SK-N-SH treated with all-trans-retinoic acid at 6 μM for 48 hours (cell line): ENCODE results near the gene TRAPPC2L.

Experiments used
- ATAC-seq: fragments of 200-7000 bp; cut with Tn5 transposase; 3 replicates; pipeline ENCODE4 v1.9.1; 2020; ENCODE audit warnings: mild to moderate bottlenecking, moderate library complexity
- ARNTL ChIP-seq: fragments of 450-650 bp; formaldehyde crosslinking; IDR thresholded peaks from 2 replicates; pipeline ENCODE4 v1.5.0; 2020; ENCODE audit warnings: low read depth, mild to moderate bottlenecking, moderate library complexity, borderline replicate concordance
- BACH2 ChIP-seq: fragments of 250-450 bp; sonication (Bioruptor Pico); IDR thresholded peaks from 2 replicates; pipeline ENCODE4 v1.9.0; 2021; ENCODE audit warnings: mild to moderate bottlenecking, borderline replicate concordance
- CSDC2 ChIP-seq: fragments of 250-450 bp; sonication (Bioruptor Pico); IDR thresholded peaks from 2 replicates; pipeline ENCODE4 v1.5.0; 2020; ENCODE audit warnings: mild to moderate bottlenecking, moderate library complexity
- GLIS3 ChIP-seq: fragments of 250-450 bp; sonication (Bioruptor Pico); IDR thresholded peaks from 2 replicates; pipeline ENCODE4 v1.5.0; 2020; ENCODE audit warnings: mild to moderate bottlenecking, moderate library complexity
- ISL1 ChIP-seq: fragments of 250-450 bp; sonication (Bioruptor Pico); IDR thresholded peaks from 2 replicates; pipeline ENCODE4 v2.1.2; 2022; ENCODE audit warnings: mild to moderate bottlenecking, moderate library complexity
- OSR1 ChIP-seq: fragments of 250-450 bp; sonication (Bioruptor Pico); IDR thresholded peaks from 2 replicates; pipeline ENCODE4 v1.8.0; 2022; ENCODE audit warnings: moderate library complexity, mild to moderate bottlenecking, inconsistent platforms
- PPARA ChIP-seq: fragments of 250-450 bp; sonication (Bioruptor Pico); IDR thresholded peaks from 2 replicates; pipeline ENCODE4 v1.5.0; 2020; ENCODE audit warnings: mild to moderate bottlenecking, borderline replicate concordance
- RARB ChIP-seq: fragments of 250-450 bp; sonication (Bioruptor Pico); IDR thresholded peaks from 2 replicates; pipeline ENCODE4 v1.8.0; 2021; ENCODE audit warnings: mild to moderate bottlenecking, moderate library complexity
- SNAI2 ChIP-seq: fragments of 250-450 bp; sonication (Bioruptor Pico); IDR thresholded peaks from 2 replicates; pipeline ENCODE4 v1.5.0; 2020; ENCODE audit warnings: mild to moderate bottlenecking, moderate library complexity
- TCF4 ChIP-seq: fragments of 250-450 bp; sonication (Bioruptor Pico); IDR thresholded peaks from 2 replicates; pipeline ENCODE4 v1.8.0; 2021; ENCODE audit warnings: mild to moderate bottlenecking, moderate library complexity, borderline replicate concordance
- TOX ChIP-seq: fragments of 250-450 bp; sonication (Bioruptor Pico); IDR thresholded peaks from 2 replicates; pipeline ENCODE4 v1.8.0; 2021; ENCODE audit warnings: mild to moderate bottlenecking, moderate library complexity, borderline replicate concordance
- ZC3H10 ChIP-seq: fragments of 250-450 bp; sonication (Bioruptor Pico); IDR thresholded peaks from 2 replicates; pipeline ENCODE4 v1.5.1; 2021; ENCODE audit warnings: mild to moderate bottlenecking, moderate library complexity
- ZFP3 ChIP-seq: fragments of 250-450 bp; sonication (Bioruptor Pico); IDR thresholded peaks from 2 replicates; pipeline ENCODE4 v1.5.0; 2020; ENCODE audit warnings: mild to moderate bottlenecking, moderate library complexity
- ZFP30 ChIP-seq: fragments of 450-650 bp; formaldehyde crosslinking; IDR thresholded peaks from 2 replicates; pipeline ENCODE4 v1.5.0; 2022; ENCODE audit warnings: mild to moderate bottlenecking, moderate library complexity
- ZNF565 ChIP-seq: fragments of 450-650 bp; formaldehyde crosslinking; conservative IDR thresholded peaks from 2 replicates; pipeline ENCODE4 v1.5.0; 2020; ENCODE audit warnings: low read depth, mild to moderate bottlenecking, moderate library complexity
- ZNF70 ChIP-seq: fragments of 450-650 bp; formaldehyde crosslinking; IDR thresholded peaks from 2 replicates; pipeline ENCODE4 v1.5.0; 2020; ENCODE audit warnings: mild to moderate bottlenecking, moderate library complexity
- ZNF8 ChIP-seq: fragments of 450-650 bp; formaldehyde crosslinking; IDR thresholded peaks from 2 replicates; pipeline ENCODE4 v1.5.0; 2020; ENCODE audit warnings: mild to moderate bottlenecking, moderate library complexity
- TF ChIP-seq, protein P1 (sequence below): fragments of 250-450 bp; sonication (Bioruptor Pico); IDR thresholded peaks from 2 replicates; pipeline ENCODE4 v1.8.0; 2020; ENCODE audit warnings: mild to moderate bottlenecking, moderate library complexity, borderline replicate concordance
- TF ChIP-seq, protein P2 (sequence below): fragments of 250-450 bp; sonication (Bioruptor Pico); IDR thresholded peaks from 2 replicates; pipeline ENCODE4 v1.5.1; 2021; ENCODE audit warnings: mild to moderate bottlenecking, moderate library complexity
- TF ChIP-seq, protein P3 (sequence below): fragments of 250-450 bp; sonication (Bioruptor Pico); IDR thresholded peaks from 2 replicates; pipeline ENCODE4 v1.5.0; 2020; ENCODE audit warnings: mild to moderate bottlenecking, moderate library complexity
- TF ChIP-seq, protein P4 (sequence below): fragments of 250-450 bp; sonication (Bioruptor Pico); IDR thresholded peaks from 2 replicates; pipeline ENCODE4 v1.5.1; 2020; ENCODE audit warnings: low read depth, mild to moderate bottlenecking, moderate library complexity
- TF ChIP-seq, protein P5 (sequence below): fragments of 250-450 bp; sonication (Bioruptor Pico); IDR thresholded peaks from 2 replicates; pipeline ENCODE4 v1.8.0; 2021; ENCODE audit warnings: low read depth, mild to moderate bottlenecking, moderate library complexity, borderline replicate concordance

The TRAPPC2L gene

DNA sequence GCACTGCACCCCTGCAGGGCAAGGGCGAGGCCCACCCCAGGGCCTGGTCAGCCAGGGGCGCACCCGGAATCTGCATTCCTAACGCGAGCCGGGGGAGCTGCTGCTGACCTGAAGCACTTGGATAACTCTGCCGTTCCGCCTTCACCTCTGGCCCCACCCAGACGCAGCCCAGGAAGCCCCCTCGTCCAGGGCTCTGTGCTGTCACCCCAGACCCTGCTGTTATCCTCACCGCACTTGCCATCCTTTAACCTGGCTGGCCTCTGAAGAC, 22.8 kb downstream of the TRAPPC2L start (continued):
- TF ChIP-seq, protein P1, sequence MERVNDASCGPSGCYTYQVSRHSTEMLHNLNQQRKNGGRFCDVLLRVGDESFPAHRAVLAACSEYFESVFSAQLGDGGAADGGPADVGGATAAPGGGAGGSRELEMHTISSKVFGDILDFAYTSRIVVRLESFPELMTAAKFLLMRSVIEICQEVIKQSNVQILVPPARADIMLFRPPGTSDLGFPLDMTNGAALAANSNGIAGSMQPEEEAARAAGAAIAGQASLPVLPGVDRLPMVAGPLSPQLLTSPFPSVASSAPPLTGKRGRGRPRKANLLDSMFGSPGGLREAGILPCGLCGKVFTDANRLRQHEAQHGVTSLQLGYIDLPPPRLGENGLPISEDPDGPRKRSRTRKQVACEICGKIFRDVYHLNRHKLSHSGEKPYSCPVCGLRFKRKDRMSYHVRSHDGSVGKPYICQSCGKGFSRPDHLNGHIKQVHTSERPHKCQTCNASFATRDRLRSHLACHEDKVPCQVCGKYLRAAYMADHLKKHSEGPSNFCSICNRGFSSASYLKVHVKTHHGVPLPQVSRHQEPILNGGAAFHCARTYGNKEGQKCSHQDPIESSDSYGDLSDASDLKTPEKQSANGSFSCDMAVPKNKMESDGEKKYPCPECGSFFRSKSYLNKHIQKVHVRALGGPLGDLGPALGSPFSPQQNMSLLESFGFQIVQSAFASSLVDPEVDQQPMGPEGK (CRISPR knock-in tag), result no peak
- TF ChIP-seq TCF4 (CRISPR knock-in tag) (no peak), PPARA (CRISPR knock-in tag) (no peak), ZC3H10 (CRISPR knock-in tag) (no peak), OSR1 (CRISPR knock-in tag) (no peak), ISL1 (CRISPR knock-in tag) (no peak), TOX (CRISPR knock-in tag) (no peak)
- TF ChIP-seq, protein P2, sequence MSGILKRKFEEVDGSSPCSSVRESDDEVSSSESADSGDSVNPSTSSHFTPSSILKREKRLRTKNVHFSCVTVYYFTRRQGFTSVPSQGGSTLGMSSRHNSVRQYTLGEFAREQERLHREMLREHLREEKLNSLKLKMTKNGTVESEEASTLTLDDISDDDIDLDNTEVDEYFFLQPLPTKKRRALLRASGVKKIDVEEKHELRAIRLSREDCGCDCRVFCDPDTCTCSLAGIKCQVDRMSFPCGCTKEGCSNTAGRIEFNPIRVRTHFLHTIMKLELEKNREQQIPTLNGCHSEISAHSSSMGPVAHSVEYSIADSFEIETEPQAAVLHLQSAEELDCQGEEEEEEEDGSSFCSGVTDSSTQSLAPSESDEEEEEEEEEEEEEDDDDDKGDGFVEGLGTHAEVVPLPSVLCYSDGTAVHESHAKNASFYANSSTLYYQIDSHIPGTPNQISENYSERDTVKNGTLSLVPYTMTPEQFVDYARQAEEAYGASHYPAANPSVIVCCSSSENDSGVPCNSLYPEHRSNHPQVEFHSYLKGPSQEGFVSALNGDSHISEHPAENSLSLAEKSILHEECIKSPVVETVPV (CRISPR knock-in tag), result no peak

DNA sequence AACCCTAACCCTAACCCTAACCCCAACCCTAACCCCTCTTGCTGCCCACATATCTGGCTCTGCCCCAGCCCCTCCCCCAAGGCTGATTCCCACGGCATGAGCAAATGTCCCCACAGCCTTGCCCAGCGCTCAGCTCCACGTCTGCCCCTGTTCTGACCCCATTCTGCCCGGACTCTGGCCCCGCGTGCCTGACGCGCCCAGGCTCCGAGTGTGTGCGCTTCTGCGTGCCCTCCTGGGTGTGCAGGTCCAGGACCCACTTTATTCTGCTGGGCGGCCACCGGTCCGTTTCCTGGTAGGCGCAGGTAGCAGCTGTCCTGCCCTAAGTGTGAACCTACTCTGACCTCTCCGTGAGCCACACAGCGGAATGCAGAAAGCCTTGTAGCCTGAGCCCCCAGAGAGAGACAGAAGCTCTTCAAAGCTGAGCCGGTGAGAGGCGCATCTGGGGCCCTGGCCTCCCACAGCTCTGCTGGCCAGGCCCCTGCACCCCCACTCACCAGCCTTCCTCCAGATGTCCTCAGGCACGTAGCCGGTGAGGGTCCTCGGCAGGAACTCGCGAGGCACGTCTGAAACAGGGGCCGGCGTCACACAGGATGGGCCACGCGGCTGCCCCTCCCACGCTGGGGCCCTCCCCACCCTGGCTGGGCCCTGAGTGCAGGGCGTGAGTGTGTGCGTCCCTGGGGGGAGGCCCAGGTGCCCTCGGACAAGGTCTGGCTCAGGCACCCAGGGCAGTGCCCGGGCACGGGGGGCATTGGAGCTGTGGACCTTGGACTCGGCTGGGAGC, 23.5 kb downstream of the TRAPPC2L start:
- TF ChIP-seq RARB (CRISPR knock-in tag) (no peak), GLIS3 (no peak), SNAI2 (CRISPR knock-in tag) (no peak), ZNF565 (CRISPR knock-in tag) (no peak), PPARA (CRISPR knock-in tag) (no peak), ZNF8 (CRISPR knock-in tag) (no peak), TCF4 (CRISPR knock-in tag) (no peak), ZC3H10 (CRISPR knock-in tag) (no peak), CSDC2 (CRISPR knock-in tag) (no peak)
- TF ChIP-seq, protein P3, sequence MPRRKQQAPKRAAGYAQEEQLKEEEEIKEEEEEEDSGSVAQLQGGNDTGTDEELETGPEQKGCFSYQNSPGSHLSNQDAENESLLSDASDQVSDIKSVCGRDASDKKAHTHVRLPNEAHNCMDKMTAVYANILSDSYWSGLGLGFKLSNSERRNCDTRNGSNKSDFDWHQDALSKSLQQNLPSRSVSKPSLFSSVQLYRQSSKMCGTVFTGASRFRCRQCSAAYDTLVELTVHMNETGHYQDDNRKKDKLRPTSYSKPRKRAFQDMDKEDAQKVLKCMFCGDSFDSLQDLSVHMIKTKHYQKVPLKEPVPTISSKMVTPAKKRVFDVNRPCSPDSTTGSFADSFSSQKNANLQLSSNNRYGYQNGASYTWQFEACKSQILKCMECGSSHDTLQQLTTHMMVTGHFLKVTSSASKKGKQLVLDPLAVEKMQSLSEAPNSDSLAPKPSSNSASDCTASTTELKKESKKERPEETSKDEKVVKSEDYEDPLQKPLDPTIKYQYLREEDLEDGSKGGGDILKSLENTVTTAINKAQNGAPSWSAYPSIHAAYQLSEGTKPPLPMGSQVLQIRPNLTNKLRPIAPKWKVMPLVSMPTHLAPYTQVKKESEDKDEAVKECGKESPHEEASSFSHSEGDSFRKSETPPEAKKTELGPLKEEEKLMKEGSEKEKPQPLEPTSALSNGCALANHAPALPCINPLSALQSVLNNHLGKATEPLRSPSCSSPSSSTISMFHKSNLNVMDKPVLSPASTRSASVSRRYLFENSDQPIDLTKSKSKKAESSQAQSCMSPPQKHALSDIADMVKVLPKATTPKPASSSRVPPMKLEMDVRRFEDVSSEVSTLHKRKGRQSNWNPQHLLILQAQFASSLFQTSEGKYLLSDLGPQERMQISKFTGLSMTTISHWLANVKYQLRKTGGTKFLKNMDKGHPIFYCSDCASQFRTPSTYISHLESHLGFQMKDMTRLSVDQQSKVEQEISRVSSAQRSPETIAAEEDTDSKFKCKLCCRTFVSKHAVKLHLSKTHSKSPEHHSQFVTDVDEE (CRISPR knock-in tag), result no peak
- TF ChIP-seq, protein P4, sequence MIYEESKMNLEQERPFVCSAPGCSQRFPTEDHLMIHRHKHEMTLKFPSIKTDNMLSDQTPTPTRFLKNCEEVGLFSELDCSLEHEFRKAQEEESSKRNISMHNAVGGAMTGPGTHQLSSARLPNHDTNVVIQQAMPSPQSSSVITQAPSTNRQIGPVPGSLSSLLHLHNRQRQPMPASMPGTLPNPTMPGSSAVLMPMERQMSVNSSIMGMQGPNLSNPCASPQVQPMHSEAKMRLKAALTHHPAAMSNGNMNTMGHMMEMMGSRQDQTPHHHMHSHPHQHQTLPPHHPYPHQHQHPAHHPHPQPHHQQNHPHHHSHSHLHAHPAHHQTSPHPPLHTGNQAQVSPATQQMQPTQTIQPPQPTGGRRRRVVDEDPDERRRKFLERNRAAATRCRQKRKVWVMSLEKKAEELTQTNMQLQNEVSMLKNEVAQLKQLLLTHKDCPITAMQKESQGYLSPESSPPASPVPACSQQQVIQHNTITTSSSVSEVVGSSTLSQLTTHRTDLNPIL (CRISPR knock-in tag), result no peak
- TF ChIP-seq, all 23 proteins: peak for 0
- peak; percentile 6; the same call in 1 of the 3 replicates for ATAC-seq

DNA sequence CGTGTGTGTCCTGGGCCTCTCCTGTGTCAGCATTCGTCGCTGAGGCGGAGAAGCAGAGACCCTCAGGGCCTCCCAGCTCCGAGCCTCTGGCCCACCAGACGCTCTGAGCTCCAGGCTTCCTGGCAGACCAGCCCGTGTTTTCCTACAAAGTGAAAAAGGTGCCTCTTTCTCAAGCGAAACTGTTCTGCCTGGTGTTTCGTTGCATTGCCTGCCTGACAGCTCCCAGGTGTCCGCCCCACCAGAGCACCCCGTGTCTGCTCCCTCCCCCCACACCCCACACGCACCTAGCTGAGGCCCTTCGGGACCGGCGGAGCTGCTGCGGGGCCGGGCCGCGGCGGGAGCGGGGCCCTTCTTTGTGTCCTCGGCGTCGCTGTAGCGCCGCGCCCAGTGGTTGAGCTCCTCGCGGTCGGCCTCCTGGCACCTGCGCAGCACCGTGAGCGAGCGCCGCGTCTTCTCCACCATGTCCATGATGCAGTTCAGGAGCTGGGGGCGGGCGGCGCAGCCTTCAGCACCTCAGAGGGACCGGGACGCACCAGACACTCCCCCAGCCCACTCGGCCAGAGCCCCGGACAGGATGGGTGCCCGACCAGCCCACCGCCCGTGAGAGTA, 24.2 kb downstream of the TRAPPC2L start:
- peak; percentile 38 for ATAC-seq
- no peak for TF ChIP-seq CSDC2 (CRISPR knock-in tag)
- TF ChIP-seq PPARA (CRISPR knock-in tag), result no peak
- TF ChIP-seq GLIS3, result no peak
- TF ChIP-seq, protein P3 (CRISPR knock-in tag), result no peak
- TF ChIP-seq, protein P2 (CRISPR knock-in tag), result no peak
- no peak for TF ChIP-seq ZFP30
- no peak for TF ChIP-seq ZNF8 (CRISPR knock-in tag)
- no peak for TF ChIP-seq ZFP3 (CRISPR knock-in tag)
- TF ChIP-seq ZC3H10 (CRISPR knock-in tag), result no peak
- no peak for TF ChIP-seq ZNF70 (CRISPR knock-in tag)
- no peak for TF ChIP-seq TCF4 (CRISPR knock-in tag)
- no peak for TF ChIP-seq ARNTL (CRISPR knock-in tag)
- TF ChIP-seq, protein P5, sequence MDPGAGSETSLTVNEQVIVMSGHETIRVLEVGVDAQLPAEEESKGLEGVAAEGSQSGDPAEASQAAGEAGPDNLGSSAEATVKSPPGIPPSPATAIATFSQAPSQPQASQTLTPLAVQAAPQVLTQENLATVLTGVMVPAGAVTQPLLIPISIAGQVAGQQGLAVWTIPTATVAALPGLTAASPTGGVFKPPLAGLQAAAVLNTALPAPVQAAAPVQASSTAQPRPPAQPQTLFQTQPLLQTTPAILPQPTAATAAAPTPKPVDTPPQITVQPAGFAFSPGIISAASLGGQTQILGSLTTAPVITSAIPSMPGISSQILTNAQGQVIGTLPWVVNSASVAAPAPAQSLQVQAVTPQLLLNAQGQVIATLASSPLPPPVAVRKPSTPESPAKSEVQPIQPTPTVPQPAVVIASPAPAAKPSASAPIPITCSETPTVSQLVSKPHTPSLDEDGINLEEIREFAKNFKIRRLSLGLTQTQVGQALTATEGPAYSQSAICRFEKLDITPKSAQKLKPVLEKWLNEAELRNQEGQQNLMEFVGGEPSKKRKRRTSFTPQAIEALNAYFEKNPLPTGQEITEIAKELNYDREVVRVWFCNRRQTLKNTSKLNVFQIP (CRISPR knock-in tag), result no peak
- TF ChIP-seq OSR1 (CRISPR knock-in tag), result no peak
- no peak for TF ChIP-seq BACH2 (CRISPR knock-in tag)
- TF ChIP-seq TOX (CRISPR knock-in tag), result no peak
- no peak for TF ChIP-seq RARB (CRISPR knock-in tag)
